Effector CD8-positive, alpha-beta T cell (primary cell): ENCODE data around the gene AK5.

Experiments used
- DNase-seq: peaks from one replicate; lab custom pipeline; 2025; lab: John Stamatoyannopoulos, UW

AK5 gene

DNA sequence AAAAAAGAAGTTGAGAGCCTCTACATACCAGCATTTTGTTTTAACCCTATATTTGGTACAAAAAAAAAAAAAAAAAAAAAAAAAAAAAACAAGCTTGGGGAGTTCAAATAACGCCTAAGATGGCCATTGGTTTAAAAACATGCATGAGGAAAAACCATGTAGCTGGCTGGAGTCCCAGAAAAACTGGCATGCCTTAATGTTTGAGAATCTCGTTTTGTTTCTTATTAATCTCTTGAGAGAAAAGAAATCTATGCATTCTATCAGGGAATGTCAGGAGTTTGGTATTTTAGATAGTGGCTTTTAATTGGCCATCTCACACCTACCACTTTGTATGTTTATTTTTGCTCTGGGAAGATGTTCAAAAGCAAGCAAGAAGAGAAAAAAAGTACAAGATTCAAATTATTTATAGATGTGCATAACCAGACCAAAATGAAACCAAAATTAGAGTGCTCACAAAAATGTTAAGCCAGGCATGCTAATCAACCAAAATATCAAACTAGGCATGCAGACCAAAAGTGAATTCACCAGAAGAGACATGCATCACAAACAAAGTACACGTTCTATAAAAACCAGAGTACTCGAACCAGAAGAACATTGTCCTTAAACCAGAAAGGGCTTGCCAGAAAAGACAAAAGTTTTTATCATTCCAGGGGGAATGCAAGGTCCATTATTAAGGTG, 156.6 kb downstream of the AK5 start:
- DNase-seq: no peak

- no peak for DNase-seq
Measured at GRCh38 chr1:77446841-77447555, 165.2 kb downstream of the AK5 start.

DNA sequence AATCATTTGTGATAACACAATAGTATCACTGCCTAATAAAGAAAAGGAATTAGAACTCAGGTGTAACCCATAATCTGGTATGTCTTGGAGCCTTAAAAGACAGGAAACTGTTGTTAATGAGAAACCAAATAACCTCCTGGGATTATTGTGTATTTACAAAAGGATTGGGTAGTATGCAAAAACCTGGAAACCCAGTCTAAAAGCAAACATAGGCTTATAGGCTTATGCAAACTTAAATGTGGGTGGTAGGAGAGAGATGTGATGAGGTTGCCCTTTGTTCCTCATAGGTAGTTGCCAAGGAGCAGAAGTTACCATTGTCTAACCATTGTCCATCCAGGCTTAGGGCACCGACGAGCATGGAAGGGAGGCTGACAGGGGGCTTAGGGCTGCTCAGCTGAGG, 165.8 kb downstream of the AK5 start:
- no peak for DNase-seq

GRCh38 chr1:77459881-77460280, 178.1 kb downstream of the AK5 start:
- no peak for DNase-seq

DNA sequence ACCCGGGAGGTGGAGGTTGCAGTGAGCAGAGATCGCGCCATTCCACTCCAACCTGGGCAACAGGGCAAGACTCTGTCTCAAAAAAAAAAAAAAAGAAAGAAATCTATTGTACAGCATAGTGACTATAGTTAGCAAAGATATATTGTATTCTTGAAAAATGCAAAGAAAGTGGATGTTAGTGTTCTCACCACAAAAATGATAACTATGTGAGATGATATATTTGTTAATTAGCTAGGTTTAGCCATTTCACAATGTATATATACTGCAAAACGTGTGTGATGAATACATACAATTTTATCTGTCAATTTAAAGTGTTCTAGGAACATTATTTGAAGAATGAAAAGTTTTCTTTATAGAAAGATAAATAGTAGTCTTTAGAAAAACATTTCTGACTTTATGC, 179.9 kb downstream of the AK5 start:
- no peak for DNase-seq

- DNase-seq: no peak
Measured at GRCh38 chr1:77463216-77463615, 181.4 kb downstream of the AK5 start.

GRCh38 chr1:77465139-77465538, 183.3 kb downstream of the AK5 start:
- DNase-seq: no peak

DNA sequence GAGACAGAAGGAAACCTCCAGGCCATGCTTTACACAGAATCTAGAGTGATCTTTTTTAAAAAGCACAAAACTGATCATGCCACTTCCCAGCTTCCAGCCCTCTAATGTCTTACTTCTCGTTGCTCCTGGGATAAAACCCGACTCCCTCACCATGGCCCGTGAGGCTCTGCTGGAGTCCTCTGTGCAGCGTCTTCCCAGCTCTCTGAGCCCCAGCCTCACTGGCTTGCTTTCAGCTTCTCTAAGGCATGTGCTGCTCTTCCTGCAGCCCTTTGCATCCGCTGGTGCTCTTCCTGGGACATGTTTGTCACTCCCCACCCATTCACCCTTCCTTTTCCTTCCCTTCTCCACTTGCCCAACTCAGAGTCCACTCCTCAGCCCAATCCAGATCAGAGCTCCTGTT, 184.1 kb downstream of the AK5 start:
- no peak for DNase-seq

- no peak for DNase-seq
Measured at GRCh38 chr1:77467021-77467595, 185.3 kb downstream of the AK5 start.

DNA sequence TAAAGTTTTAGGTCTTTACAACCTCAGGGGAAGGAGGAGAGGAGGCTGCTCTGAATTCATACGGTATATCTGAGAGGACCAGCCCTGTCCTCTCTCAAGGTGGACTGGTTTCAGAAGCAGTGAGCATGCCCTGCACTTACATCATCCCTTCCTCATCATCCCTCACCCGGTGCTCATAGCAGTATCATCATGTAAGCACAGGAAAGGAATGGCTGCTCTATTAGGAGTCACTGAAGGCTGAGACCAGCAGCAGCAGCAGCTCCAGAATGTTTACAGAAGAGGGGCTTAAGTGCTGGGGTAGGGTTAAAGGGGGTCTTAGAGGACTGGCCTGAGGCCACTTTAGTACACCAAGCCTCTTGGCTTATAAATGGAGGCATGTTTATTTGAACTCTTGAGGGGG, 185.9 kb downstream of the AK5 start:
- DNase-seq: no peak

DNA sequence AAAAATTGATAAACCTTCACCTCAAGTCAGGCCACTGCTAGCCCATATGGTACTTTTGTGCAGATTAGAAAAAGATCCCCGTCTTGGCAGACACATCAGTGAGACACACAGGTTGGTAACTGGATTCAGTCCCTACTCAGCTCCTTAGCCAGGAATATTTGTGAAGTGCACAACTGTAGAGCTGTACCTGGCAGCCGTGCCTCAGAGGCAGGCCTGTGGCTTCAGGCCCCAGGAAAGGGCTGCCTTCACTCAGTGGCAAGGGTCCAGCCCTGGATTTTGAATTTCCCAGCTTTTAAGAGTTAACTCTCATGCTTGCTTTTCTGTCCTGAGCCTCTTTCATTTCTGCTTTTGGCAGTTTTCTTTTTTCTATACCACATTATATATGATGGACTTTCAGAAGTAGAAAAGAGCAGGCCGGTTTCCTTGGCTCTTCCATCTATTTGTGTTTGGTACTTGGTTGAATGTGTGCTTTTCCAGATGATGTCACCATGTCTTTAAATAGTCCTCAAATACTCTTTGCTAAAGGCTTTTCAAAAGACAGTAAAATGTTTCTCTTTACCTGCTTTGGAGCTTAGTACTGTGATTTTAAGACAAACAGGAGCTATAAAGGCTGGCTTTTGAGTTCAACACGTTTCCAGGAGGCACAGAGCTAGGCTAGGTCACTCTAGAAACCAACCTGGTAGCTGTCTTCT, 186.6 kb downstream of the AK5 start:
- DNase-seq: no peak

DNA sequence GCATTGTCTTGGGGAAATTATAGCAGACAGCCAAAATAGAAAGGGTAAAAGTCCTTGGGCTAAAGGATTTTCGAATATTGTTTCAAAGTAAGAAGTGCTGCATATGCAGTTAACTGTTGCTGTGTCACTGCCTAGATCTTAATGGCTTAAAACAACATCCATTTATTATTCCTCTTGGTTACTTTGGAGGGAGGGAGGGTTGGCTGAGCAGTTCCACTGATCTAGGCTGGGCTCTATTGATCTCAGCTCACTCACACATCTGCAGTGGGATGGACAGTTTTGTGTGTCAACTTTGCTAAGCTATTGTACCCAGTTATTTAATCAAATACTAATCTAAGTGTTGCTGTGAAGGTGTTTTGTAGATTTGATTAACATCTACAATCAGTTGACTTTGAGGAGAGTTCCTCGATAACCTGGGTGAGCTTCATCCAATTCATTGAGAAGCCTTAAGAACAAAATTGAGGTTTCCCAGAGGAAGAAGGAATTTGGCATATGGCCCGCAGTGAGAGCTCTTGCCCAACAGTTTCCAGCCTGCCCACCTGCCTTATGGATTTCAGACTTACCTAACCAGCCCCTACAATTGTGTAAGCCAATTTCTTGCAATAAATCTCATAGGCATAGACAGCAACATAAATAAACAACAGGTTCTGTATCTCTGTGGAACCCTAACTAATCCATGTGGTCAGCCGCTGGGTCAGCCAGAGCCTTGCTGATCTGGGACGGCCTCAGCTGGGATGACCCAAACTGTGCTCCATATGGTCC, 187.3 kb downstream of the AK5 start:
- no peak for DNase-seq

- no peak for DNase-seq
Measured at GRCh38 chr1:77471691-77472090, 189.9 kb downstream of the AK5 start.

- DNase-seq: no peak
Measured at GRCh38 chr1:77473690-77474089, 191.9 kb downstream of the AK5 start.

DNA sequence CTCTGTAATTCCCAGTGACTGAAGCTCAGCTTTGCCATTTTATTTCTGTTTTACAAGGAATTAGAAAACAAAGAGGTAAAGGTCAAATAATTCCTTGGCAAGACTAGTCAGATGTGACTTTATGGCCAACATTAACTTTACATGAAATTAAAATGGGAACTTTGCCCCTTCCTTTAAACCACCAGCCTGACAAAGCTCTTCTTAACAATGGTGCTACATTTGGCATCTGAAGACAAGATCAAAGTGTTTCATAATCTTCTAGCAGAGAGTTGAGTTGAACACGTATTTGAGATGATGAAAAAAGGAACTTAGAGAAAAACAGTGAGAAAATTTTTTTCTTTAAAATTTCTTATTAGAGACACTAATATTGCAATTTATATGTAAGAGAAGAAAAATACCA, 193.8 kb downstream of the AK5 start:
- no peak for DNase-seq

DNA sequence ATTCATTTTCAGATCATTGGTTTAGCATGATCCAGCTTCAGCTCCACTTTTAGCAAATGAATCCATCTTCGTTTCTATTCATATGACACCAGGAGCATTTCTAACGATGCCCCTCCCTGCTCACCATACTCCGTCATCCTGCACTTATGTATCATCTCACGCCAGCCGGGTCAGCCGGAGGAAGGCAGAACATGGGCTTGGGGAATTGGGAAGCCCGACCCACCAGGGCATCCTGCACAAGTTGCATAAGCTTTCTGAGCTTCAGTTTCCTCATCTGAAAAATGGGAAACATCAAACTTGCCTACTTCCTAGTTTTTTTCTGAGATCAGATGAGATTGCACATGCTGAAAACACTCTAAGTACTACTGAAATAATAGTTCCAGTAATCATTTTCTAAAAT, 194.7 kb downstream of the AK5 start:
- DNase-seq: no peak

- no peak for DNase-seq
Measured at GRCh38 chr1:77484334-77484733, 202.5 kb downstream of the AK5 start.

DNA sequence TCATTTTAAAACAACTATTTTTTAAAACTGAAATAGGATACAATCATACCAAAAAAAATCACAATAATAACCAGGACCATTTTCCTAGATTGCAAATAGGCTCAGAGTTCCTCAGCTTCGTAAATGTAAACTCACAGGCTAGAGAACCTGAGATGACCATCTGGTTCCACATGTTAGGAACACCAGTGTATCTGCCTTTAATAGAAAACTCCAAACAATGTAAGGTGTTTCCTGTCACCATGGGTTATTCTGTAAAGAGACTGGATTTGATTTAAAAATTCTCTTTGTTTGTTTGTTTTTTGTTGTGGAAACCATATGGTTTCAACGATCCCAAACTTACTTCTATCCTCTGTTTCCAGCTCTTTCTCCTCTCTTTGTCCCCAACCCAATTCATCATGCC, 203.1 kb downstream of the AK5 start:
- DNase-seq: no peak

DNA sequence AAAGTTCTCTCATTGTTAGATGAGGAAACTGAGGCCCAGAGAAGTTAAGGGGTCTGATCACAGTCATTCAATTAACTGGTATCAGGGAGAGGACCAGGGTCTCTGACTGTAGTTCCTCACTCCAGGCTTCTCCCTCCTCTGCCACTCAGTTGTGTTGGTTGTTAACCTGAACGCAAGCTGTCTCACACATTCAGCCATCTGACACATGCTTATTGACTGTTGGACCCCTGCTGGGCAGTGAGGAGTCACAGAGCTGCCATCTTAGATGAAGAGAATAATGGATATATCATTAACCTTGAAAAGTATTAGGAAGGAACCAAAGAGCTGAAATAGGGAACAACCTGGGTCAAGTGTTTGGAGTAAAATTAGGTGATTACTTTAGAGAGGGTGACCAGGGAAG, 205.8 kb downstream of the AK5 start:
- DNase-seq: no peak

DNA sequence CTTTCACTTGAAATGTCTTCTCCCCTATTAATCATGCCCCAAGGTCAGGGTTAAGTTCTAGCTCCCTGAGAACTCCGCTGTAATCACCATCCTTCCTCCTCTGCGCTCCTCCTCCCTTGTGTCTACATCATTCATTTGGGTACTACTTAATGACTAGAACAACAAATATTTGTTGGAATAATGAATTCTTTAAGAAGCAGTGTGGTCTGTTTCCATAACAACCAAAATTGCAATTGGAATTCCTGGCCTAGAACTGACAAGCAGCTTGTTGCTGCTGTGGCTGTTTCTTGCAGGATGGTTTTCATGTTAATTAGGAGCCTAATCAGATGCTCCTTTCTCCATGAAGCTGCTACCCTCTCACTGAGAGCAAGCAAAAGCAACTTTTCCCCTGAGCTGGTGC, 208.1 kb downstream of the AK5 start:
- no peak for DNase-seq

- no peak for DNase-seq
Measured at GRCh38 chr1:77494026-77494425, 212.2 kb downstream of the AK5 start.

DNA sequence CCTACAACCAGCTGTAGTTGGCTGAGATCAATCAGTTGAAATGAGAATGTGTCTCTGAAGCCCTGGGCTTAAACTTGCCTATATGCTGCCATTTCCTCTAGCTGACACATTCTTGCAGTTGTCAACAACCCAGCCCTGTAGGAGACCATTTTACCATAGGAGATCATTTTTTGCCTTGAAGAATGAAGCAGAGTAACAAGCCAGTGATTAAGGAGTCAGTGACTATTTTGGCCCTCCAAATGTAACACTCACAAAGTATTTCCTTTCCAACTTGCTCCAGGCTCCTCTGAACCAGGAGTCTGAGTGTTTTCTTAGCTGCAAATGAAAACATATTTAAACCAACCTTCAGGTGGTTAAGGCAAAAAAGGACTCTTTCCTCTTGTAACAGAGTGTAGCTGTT, 217.1 kb downstream of the AK5 start:
- DNase-seq: no peak
